ENCODE data around the gene IKZF1. TPM values are rescaled to one million over a fixed set of nuclear protein-coding genes. Genes with fewer than 3 reads are reported as not detected.

IKZF1 gene
- total RNA-seq, 1 donor from 2014 or later, result 2.0 TPM

GRCh38 chr7:50366311-50366710 is 61.8 kb downstream of the IKZF1 start:
- Mint-ChIP-seq H3K27ac (no peak overlapping the region), H3K27me3 (no peaks in the 10 kb centered on the region), H3K4me1 (ENCODE audit: unreplicated experiment) (no peaks in the 10 kb centered on the region), H3K9me3 (peaks cover 8% of the 10 kb centered on the region), H3K4me3 (no peak overlapping the region), H3K36me3 (no peaks in the 10 kb centered on the region)
- no peak for TF ChIP-seq CTCF (conservative IDR thresholded peaks at IDR 0.05)
- no peak for DNase-seq (ENCODE audit: extremely low spot score, unreplicated experiment)

GRCh38 chr7:50367100-50367499 is 62.6 kb downstream of the IKZF1 start:
- TF ChIP-seq CTCF (conservative IDR thresholded peaks at IDR 0.05), result no peak
- no peak for DNase-seq (ENCODE audit: extremely low spot score, unreplicated experiment)
- H3K36me3 Mint-ChIP-seq, result no peaks in the 10 kb centered on the region
- no peaks in the 10 kb centered on the region for H3K27me3 Mint-ChIP-seq
- H3K27ac Mint-ChIP-seq, result no peak overlapping the region
- no peak overlapping the region for H3K4me3 Mint-ChIP-seq
- peaks cover 8% of the 10 kb centered on the region for H3K9me3 Mint-ChIP-seq
- H3K4me1 Mint-ChIP-seq (ENCODE audit: unreplicated experiment), result no peaks in the 10 kb centered on the region

- Mint-ChIP-seq H3K27ac (no peak overlapping the region), H3K36me3 (no peaks in the 10 kb centered on the region), H3K27me3 (no peaks in the 10 kb centered on the region), H3K9me3 (peaks cover 8% of the 10 kb centered on the region), H3K4me1 (ENCODE audit: unreplicated experiment) (no peaks in the 10 kb centered on the region), H3K4me3 (no peak overlapping the region)
- DNase-seq (ENCODE audit: extremely low spot score, unreplicated experiment), result no peak
- TF ChIP-seq CTCF (conservative IDR thresholded peaks at IDR 0.05), result no peak
Measured at GRCh38 chr7:50367570-50367969, 63.1 kb downstream of the IKZF1 start.

- Mint-ChIP-seq H3K27me3 (no peaks in the 10 kb centered on the region), H3K27ac (no peak overlapping the region), H3K4me1 (ENCODE audit: unreplicated experiment) (no peaks in the 10 kb centered on the region), H3K4me3 (no peak overlapping the region), H3K36me3 (no peaks in the 10 kb centered on the region), H3K9me3 (peaks cover 8% of the 10 kb centered on the region)
- DNase-seq (ENCODE audit: extremely low spot score, unreplicated experiment), result no peak
- TF ChIP-seq CTCF (conservative IDR thresholded peaks at IDR 0.05), result no peak
Measured at GRCh38 chr7:50368366-50368765, 63.9 kb downstream of the IKZF1 start.

GRCh38 chr7:50369143-50370026 is 64.9 kb downstream of the IKZF1 start:
- Mint-ChIP-seq H3K4me3 (no peak overlapping the region), H3K9me3 (peaks cover 8% of the 10 kb centered on the region), H3K27me3 (no peaks in the 10 kb centered on the region), H3K36me3 (no peaks in the 10 kb centered on the region), H3K27ac (no peak overlapping the region), H3K4me1 (ENCODE audit: unreplicated experiment) (no peaks in the 10 kb centered on the region)
- TF ChIP-seq CTCF (conservative IDR thresholded peaks at IDR 0.05), result peak; percentile 76
- DNase-seq (ENCODE audit: extremely low spot score, unreplicated experiment), result no peak

Measured in type B pancreatic cell (in vitro differentiated cells).